Suppressor macrophage treated with lipopolysaccharide for 1 hour (primary cell): ENCODE results near the gene TSPEAR.

Experiments used
- DNase-seq, 3 donors: peaks; one replicate each; pipeline ENCODE4 v3.0.0-alpha.2; 2020 to 2022

TSPEAR gene

DNA sequence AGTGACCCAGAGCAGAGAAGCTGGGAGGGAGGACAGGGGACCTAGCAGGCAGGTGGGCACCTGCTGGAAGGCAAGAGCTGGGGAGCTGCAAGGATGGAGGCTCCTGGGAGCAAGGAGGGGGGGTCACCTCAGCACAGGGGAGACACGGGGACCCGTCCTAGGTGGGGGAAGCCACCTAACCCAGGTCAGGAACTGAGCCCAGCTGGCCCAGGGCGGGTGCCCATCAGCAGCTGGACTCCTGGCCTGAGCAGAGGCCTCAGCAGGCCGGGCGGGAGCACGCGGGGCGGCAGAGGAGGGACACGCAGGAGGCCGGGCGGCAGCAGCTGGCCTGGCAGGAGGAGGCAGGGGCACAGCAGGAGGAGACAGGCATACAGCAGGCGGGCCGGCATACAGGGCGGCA lies 172.3 kb downstream of the TSPEAR start:
- no peak for DNase-seq

DNA sequence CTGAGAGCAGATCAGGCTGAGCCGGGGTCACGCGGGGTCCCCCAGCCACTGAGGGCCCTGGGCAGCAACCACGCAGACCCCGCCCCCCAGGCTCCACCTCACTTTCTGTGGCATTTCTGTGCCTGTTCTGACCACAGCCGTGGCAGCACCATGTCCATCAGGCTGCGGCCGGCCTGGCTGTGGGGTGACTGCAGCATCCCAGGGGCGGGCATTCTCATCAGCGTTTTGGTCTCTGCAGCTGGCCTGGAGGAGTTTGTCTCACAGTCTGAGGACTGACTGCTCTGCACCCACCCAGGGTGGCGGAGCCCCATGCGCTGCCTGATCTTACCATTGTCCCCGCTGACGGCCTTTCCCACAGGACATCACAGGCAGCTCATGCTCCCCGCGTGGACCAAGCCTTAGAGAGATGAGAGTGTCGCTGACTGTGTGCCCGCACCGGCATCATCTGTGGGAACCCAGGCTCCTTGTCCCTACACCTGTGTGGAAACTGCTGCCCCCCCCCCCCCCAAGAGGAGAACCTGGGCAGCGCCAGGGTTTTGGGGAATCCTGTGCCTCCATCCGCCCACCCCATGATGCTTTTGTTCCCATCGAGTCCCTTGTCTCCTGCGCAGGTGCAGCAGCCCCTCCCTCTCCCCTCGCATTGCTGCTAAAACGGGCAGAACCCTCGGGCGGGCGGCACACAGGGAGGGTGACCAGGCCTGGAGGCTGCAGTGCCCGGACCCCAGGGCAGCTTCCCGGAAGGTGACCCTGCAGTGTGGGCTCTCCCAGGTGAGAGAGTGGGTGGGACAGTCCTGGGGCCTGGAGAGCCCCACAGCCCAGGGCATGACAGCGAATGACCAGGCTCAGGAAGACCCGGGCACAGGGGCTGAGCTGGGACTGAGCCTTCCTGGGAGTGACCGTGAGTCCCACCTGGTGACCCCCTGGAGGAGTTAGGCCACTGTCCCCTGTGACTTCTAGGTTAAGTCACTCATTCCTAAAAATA lies 173.2 kb downstream of the TSPEAR start:
- no peak for DNase-seq

DNA sequence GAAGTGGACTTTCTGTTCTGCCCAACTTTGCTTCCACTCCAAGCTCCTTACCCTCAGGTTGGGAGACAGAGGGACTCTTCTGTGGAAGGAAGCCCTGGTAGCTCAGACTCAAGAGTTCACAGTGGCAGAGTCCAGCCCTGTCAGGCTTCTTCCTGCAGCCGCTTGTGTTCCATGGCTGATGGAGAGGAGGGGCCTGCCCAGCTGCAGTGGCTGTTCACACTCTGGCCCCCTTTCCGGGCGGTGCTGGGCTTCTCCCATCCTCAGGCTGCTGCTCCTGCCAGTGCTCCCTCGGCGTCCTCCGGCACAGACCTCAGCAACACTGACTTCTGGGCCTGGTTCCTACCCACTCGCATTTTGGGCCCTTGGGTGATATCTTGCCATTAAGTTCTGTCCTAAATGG lies 175.4 kb downstream of the TSPEAR start:
- no peak for DNase-seq

DNA sequence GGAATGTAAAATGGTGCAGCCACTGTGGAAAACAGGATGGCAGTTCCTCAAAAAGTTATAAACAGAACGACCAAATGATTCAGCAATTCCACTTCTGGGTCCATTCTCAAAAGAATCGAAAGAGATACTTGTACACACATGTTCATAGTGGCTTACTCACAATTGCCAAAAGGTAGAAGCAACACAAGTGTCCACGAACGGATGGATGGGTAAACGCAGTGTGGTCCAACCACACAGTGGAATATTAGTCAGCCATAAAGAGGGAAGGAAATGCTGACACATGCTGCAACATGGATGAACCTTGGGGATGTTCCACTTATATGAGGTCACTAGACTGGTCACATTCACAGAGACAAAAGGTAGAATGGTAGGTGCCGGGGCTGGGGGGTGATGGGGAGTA lies 176.7 kb downstream of the TSPEAR start:
- peak in 1 of 3 donors; percentile 19 for DNase-seq

DNA sequence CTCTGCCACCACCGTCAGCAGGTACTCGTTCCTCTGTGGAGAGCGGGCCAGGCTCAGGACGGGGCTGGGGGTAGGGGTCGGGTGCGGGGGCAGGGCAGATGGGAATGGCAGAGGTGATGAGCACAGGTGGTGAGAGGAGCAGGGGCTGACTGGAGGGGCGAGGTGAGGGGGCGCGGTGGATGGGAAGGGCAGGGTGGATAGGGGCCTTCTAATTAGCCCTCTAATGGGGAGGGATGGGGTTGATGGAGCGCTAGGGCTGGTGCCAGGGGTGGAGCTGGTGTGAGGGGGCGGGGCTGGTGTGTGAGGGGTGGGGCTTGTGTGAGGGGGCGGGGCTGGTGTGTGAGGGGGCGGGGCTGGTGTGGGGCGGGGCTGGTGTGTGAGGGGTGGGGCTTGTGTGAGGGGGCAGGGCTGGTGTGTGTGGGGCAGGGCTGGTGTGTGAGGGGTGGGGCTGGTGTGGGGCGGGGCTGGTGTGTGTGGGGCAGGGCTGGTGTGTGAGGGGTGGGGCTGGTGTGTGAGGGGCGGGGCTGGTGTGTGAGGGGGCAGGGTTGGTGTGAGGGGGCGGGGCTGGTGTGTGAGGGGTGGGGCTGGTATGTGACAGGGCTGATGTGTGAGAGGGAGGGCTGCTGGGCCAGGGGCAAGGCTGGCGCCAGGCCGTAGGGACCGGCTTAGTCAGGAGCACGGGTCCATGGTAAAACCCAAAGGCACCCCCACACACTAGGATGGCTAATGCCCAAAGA lies 177.3 kb downstream of the TSPEAR start:
- no peak for DNase-seq

DNA sequence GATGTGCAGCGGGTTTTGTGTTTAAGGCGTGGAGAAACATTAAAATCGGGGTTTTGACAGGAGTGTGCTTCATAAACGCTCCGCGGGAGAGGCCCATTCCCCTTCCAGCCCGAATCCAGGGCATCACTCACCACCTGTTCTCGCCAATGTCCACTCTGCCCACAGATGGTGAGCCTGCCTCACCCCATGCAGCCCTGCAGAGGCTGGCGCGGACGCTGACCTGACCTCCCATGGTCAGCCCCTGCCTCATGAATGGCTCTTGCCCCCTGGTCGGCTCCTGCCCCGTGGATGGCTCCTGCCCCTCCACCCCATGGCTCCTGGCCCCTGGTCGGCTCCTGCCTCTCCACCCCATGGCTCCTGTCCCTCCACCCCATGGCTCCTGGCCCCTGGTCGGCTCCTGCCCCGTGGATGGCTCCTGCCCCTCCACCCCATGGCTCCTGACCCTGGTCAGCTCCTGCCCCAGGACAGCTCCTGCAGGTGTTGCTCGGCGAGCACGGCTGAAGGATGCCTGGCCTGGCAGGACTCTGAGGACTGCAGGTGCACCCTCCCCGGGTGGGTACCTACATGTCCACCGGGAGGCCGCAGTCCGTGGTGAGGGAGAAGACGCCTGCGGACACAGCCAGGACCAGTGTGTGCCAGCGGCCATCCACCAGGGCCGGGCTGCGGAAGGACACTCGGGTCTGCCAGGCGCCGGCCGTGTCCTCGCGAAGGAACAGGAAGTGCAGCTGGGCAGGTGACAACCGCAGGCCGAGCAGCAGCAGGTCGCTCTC lies 178.1 kb downstream of the TSPEAR start:
- DNase-seq, result no peak

DNA sequence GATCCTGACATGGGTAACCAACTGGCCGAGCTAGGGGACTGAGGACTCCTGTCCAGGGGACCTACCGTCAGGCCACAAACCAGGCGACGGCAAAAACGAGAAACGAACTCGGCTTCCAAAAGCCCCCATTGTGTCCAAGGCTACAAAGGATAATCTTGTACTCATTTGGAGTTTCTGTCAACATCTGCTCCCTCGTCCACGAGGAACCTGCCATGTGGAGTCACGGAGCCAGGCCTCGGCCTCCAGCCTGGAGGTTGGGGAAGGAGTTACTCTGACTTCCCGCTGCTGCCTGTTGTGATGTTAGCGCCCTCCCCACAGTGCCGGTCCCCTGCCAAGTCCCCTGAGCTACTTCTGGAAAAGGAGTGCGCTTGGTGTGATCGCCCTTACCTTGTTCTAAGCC lies 178.7 kb downstream of the TSPEAR start:
- DNase-seq, result no peak

DNA sequence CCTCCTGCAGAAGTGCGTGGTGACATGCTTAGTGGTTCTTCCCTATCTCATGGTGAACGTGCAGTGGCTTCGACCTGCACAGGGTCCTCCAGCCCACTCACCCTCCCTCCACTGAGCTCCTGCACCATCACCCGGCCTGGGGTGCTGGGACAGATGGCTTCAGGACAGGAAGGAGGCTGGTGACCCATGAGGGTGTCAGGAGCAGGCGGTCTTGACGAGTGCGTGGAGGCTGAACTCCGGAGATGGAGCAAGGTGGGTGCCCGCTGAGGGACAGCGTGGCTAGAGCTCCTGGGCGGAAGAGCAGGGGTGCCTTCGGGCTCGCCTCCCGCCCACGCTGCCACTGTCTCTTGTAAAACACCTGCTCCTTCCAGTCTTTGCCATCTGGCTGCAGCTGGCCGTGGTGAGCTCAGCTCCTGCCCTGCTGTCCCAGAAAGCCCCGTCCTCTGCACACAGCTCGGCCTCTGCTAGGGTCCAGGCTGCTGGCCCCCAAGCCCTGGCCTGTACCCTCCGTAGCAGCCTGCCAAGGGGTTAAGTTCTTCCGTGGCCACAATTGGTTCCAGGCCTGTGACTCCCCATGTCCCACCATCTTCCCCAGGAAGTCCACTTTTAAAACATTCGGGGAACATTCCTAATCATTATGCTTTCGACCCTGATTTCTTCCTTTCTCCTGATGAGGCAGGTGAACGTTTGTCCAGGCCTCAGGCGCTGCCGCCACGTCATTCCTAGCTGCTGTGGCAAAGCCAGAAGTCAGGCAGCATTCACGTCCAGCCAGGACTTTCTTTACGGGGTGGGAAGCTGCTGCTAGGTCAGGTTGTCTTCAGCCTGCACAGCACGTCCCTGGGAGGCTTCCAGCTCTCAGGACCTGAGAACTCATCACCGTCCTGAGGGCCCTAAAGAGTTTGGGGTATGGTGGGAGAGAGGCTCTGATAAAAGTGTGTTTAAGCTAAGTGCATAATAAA lies 179.5 kb downstream of the TSPEAR start:
- no peak for DNase-seq

DNA sequence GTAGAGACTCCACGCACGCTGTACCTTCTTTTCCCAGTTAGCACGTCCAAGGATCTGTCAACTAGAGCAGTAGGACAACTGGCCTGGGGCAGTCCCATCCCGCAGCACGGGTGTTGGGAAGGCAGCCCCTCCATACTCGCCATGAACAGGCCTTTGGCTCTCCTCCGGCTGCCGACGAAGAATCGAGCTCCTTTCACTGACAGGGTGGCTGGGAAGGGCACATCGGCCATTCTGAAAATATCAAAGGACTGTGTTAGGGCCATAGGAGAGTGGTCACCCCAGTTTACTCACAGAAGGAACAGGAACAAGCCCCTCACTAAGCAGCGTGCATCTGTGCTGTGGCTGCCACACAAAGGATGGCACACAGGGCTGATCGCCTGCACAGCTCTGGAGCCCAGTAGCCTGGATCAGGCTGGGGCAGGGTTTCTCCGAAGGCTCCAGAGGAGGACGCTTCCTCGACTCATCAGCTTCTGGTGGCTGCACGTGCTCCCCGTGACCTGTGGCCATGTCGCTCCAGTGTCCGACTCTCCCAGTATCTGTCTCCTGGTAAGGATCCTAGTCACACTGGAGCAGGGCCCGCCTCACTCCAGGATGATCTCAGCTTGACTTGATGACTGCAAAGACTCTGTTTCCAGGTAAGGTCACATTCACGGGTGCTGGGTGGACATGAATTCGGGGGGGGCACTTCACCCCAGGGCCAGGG lies 180.3 kb downstream of the TSPEAR start:
- no peak for DNase-seq

DNA sequence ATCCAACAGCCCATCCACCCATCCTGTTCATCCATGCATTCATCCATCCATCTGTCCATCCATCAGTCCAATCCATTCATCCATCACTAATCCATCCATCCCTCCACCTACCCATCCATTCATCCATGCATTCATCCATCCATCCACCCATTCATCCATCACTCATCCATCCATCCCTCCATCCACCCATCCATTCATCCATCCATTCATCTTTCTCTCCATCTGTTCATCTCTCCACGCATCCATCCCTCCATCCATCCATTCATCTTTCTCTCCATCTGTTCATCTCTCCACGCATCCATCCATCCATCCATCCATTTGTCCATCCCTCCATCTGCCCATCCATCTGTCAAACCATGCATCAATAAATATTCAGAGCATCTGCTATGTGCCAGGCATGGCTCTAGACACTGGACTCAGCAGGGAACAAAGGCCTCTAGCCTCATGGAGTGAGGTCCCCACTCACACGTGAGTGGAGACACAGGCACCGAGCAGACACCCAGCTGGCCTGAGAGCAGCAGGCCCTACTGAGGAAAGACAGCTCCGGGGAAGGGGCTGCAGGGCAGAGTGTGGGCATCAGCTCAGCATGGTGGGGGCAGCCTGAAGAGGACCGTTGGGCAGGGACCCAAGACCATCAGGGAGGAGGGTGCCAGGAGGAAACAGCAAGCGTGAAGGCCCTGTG lies 181.0 kb downstream of the TSPEAR start:
- DNase-seq, result no peak

DNA sequence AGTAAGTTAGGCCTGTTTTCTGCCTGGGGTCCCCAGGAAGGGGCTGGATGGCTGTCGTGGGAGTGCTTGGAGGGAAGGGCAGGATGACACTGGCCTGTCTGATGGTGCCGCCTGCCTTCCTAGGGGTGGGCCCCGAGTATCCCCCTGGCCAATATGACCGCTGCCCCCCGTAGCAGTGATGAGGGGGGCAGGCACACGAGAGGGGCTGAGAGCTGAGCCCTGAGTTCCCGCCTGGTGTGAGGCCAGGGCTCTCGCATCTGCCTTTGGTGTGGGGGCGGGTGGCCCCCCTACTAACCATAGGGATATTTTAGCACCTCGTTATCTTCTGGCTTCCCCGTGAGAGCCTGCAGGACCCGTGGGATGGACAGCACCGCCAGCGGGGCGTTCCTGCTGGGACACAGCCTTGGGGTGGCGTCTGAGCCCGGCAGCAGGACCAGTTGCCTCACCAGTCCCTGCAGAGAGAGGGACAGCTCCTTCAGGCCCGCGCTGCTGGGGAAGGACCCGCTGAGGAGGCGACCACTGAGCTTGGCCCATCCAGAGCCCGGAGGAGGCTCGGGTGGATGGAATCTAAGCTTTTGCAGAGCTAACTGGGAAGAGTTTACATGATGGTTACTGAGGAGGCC lies 181.8 kb downstream of the TSPEAR start:
- DNase-seq, result no peak

DNA sequence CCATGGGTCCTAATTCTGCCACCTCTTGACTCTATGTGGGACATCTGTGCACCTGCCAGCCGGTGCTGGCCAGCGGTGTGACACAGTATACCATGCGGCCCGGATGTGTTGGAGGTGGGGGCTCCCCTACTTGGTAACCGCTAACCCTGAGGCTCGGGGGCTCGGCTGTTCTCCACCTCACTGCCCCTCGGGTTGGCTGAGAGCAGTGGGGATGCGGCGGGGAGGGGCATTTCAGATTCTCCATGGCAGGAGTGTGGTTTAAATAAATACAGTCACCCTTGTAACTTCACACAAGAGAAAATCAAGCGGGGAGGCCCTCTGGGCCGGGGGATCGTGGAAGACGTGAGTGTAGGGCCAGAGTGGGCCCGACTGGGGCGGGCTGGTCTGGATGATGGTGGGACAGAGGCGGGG lies 182.4 kb downstream of the TSPEAR start:
- DNase-seq, result no peak

DNA sequence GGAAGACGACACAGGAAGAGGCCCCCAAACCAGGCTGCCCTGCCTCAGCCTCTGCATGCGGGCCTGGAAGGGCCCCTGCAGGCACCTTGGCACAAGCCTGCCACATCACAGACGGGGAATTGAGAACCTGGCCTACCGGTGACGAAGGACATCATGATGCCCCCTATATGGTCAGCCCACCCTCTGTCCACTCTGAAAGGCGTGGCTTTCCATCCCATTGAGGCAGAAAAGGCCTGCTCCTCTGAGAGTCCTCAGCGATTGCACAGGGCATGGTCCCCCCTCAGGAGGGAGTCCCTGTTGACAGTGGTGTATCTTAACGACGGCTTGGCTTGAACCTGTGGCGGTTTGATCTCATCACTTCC lies 182.8 kb downstream of the TSPEAR start:
- no peak for DNase-seq

DNA sequence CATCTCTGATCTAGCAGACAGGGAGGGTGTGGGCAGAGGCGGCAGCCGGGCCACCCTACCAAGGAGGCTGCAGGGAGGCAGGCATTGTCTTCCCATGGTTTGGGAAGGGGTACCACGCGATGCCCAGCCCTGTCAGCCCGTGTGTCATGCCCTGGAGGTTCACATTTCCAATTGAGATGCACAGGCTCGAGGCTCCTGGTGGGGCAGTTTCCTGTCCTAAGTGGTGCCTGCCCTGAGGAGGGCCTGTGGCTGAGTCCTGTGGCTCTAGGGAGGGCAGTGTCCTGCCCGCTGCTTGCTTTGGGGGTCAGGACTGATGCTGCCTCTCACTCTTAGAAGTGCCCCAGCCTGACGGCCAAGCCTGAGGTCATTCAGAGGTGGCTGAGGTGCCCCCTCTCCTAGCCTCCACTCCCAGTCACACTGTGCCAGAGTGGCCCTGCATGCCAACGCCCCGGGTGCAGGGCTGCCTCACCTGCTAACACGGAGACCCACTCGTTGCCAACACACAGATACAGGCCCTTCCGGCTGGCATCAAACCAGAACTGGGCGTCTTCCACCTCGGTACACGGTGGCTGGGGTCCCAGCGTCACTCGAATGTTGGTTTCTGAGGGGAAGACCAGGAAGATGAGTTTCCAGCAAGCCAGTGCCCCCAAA lies 183.3 kb downstream of the TSPEAR start:
- no peak for DNase-seq

DNA sequence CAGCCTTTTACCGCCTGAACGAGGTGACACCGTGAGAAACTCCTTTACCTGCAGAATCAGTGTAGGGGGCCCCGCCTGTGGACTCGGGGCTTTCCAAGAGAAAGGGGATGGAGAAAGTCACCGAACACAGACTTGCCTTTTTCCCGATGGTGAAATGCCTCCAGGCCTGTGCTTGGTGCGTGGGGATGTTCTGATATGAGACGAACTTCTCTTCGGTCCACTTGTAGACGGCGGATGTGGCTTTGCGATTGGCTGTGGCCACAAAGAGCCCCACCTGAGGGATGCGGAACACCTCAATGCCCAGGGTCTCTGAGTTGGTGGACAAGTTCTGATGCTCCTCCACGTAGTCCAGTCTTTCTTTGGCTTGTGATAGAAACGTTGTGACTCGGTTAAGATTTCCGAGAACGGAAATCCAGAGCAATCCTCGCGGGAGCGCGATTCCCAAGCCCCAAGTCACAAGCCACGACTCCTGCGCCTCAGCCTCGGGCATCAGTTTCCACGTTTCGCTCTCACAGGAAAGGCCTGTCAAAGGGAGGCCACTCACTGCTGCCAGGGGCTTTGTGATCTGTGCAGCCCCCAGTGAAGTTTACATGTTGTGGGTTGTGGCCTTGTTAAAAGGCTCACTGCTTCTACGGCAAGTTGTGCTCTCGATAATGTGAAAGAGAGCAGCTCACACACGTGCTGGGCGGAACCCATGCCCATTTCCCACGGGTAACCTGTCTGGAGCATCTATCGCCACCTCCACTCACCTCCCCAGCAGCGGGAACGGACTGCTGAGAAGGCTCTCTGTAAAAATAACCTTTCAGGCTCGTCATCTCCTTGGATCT lies 184.0 kb downstream of the TSPEAR start:
- no peak for DNase-seq

DNA sequence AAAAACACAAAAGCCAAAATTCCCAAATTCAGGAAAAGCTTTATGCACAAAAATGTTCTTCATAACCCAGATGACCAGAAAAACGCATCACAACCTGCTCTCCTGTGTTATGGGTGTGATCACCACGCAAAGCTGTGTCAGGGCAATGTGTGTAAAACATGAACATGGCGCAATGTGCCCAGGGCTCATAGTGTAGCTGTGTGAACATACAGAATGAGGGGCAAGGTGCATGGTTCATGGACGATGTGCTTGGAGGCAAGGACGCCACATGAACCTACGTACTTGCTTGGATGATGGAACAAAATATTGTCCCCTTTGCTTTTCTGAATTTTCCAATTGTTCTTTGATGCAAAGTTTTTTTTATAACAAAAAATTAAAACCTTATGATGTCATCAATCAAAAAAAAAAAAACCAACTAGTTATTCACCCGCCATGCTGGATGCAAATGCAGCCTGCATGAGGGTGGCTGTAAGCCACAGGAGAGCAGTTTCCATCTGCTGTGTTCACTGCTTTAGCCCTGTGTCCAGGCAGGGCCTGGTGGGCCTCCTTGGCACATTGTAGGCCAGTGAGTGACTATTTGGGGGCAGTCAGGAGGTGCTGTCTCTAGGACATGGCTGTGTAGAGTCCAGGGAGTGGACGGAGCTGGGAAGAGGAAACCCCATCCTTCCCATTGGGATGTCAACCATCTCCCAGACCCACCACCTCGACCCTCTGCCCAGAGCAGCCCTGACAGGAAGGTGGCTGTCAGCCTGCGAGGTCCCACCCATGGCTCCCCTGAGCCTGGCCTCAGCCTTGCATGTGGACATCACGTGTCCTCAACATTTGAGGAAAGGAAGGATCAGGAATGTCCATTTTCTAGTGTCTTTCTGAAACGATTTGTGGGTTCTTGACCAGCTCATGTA lies 185.0 kb downstream of the TSPEAR start:
- DNase-seq, result no peak

DNA sequence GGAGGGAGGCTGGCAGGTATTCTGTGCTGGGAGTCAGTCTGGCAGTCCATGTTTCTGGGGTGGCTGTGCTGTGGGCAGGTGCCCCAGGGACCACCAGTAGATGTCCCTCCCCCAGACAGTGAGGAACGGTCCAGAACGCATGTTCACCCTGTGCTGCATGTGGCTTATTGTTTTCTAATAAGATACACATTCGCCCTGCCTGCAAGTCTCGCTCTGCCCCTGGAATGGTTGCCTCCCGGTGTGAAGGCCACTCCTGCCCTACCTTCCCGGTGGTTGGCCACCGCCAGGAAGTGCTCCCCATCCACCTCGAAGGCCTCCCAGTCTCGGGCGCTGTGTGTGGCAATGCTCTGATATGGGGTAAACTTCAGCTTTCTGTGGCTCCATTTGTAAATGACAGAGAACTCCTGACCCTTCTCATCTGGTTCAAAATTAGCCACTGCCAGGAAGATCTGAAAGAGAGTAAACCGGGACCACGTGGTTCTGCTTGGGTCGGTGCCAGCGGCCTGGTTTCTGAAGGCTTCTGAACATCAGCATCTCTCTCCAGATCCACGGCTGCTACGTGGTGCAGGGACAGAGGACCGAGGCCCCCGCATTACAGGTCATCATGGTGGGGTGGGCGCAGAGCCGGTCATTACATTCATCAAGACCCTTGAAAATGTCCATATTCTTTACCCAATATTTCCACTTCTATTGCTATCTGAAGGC lies 185.8 kb downstream of the TSPEAR start:
- DNase-seq, result no peak
